Mesenchymal stem cell (in vitro differentiated cells and primary cell): ENCODE results near the gene VPREB3.

Experiments
- DNase-seq: peaks from one replicate; pipeline ENCODE4 v3.0.0-alpha.2; 2013
- H2AFZ ChIP-seq: one replicate; pipeline ENCODE4 v1.6.1; 2013; ENCODE audit warnings: low read depth, mild to moderate bottlenecking, control low read depth, inconsistent platforms, low read length, moderate library complexity
- H2AK5ac ChIP-seq: 2 replicates; pipeline ENCODE4 v1.6.1; 2013; ENCODE audit warnings: low read length, moderate library complexity, mild to moderate bottlenecking, inconsistent platforms; ENCODE audit not compliant: severe bottlenecking
- H2BK120ac ChIP-seq: one replicate; pipeline ENCODE4 v1.6.1; 2013; ENCODE audit warnings: low read depth, mild to moderate bottlenecking, inconsistent platforms, low read length, moderate library complexity
- H2BK12ac ChIP-seq, 2 experiments: one replicate each; pipeline ENCODE4 v1.6.1; 2013; ENCODE audit warnings: inconsistent platforms in 2 of 2, low read length in 2 of 2, mild to moderate bottlenecking in 2 of 2, moderate library complexity in 2 of 2, control low read depth in 1 of 2
- H2BK15ac ChIP-seq: one replicate; pipeline ENCODE4 v1.6.1; 2013; ENCODE audit warnings: mild to moderate bottlenecking, low read depth, inconsistent platforms; ENCODE audit not compliant: poor library complexity, severe bottlenecking
- H2BK5ac ChIP-seq: 2 replicates; pipeline ENCODE4 v1.6.1; 2013; ENCODE audit warnings: low read depth, mild to moderate bottlenecking, low read length, control low read depth, inconsistent platforms; ENCODE audit not compliant: poor library complexity, severe bottlenecking
- H3K14ac ChIP-seq, 2 experiments: one replicate each; pipeline ENCODE4 v1.6.1; 2013; ENCODE audit warnings: inconsistent platforms in 2 of 2, low read length in 2 of 2, control low read depth in 1 of 2, mild to moderate bottlenecking in 1 of 2, moderate library complexity in 1 of 2
- H3K18ac ChIP-seq, 2 experiments: one replicate each; pipeline ENCODE4 v1.6.1; 2013; ENCODE audit warnings: inconsistent platforms in 2 of 2, low read length in 2 of 2, control low read depth in 1 of 2, low read depth in 1 of 2, mild to moderate bottlenecking in 1 of 2
- H3K23ac ChIP-seq, 2 experiments: one replicate each; pipeline ENCODE4 v1.6.1; 2013; ENCODE audit warnings: inconsistent platforms in 2 of 2, low read length in 2 of 2, mild to moderate bottlenecking in 2 of 2, moderate library complexity in 2 of 2, control low read depth in 1 of 2
- H3K27ac ChIP-seq: 2 replicates; pipeline ENCODE4 v1.5.1; 2013; ENCODE audit warnings: mild to moderate bottlenecking, moderate library complexity, low read length, control low read depth, inconsistent platforms; ENCODE audit not compliant: poor library complexity, severe bottlenecking
- H3K27me3 ChIP-seq, 2 experiments: 2 replicates each; pipeline versions ENCODE4 v1.6.1 to v1.7.0; 2013; ENCODE audit warnings: low read length in 2 of 2, mild to moderate bottlenecking in 2 of 2, moderate library complexity in 2 of 2, control low read depth in 1 of 2, inconsistent platforms in 1 of 2; ENCODE audit not compliant: control insufficient read depth in 1 of 2, insufficient read depth in 1 of 2
- H3K36me3 ChIP-seq, 2 experiments: 2 replicates each; pipeline versions ENCODE4 v1.6.1 to v1.7.0; 2013; ENCODE audit warnings: low read length in 2 of 2, control low read depth in 1 of 2, inconsistent platforms in 1 of 2, low read depth in 1 of 2, mild to moderate bottlenecking in 1 of 2; ENCODE audit not compliant: insufficient read depth in 2 of 2, control insufficient read depth in 1 of 2
- H3K4ac ChIP-seq, 2 experiments: one replicate each; pipeline ENCODE4 v1.6.1; 2013; ENCODE audit warnings: inconsistent platforms in 2 of 2, low read length in 2 of 2, mild to moderate bottlenecking in 2 of 2, moderate library complexity in 2 of 2, control low read depth in 1 of 2, low read depth in 1 of 2
- H3K4me1 ChIP-seq: 2 replicates; pipeline ENCODE4 v1.6.1; 2013; ENCODE audit warnings: low read depth, low read length, control low read depth; ENCODE audit not compliant: control insufficient read depth, insufficient read depth
- H3K4me2 ChIP-seq: 2 replicates; pipeline ENCODE4 v1.6.1; 2013; ENCODE audit warnings: low read length, mild to moderate bottlenecking, inconsistent platforms; ENCODE audit not compliant: poor library complexity, severe bottlenecking
- H3K4me3 ChIP-seq, 2 experiments: 2 replicates each; pipeline versions ENCODE4 v1.5.1 to v1.7.0; 2013; ENCODE audit warnings: low read length in 2 of 2, mild to moderate bottlenecking in 2 of 2, control low read depth in 1 of 2, low read depth in 1 of 2; ENCODE audit not compliant: insufficient read depth in 1 of 2
- H3K79me1 ChIP-seq: replicated peaks from 2 replicates; pipeline ENCODE4 v1.6.1; 2013; ENCODE audit warnings: mild to moderate bottlenecking, control low read depth, low read length, inconsistent platforms; ENCODE audit not compliant: poor library complexity, severe bottlenecking
- H3K9ac ChIP-seq: 2 replicates; pipeline ENCODE4 v1.7.0; 2013; ENCODE audit warnings: mild to moderate bottlenecking, low read length, moderate library complexity
- H3K9me3 ChIP-seq: 2 replicates; pipeline ENCODE4 v1.7.0; 2013; ENCODE audit warnings: mild to moderate bottlenecking, low read length; ENCODE audit not compliant: control insufficient read depth
- H4K8ac ChIP-seq: one replicate; pipeline ENCODE4 v1.6.1; 2013; ENCODE audit warnings: inconsistent platforms, mild to moderate bottlenecking, low read length, moderate library complexity
- H4K91ac ChIP-seq: one replicate; pipeline ENCODE4 v1.6.1; 2013; ENCODE audit warnings: mild to moderate bottlenecking, low read length, inconsistent platforms
- WGBS: methylation state at CpG from one replicate; pipeline ENCODE4 v1.1.7; 2013; ENCODE audit warnings: mixed read lengths; 5-methylcytosine and 5-hydroxymethylcytosine counted together

VPREB3 gene

GRCh38 chr22:23763954-23764353 lies 9.7 kb upstream of the VPREB3 start:
- no peak overlapping the region for H3K18ac ChIP-seq
- H2AK5ac ChIP-seq, result no peak overlapping the region
- peak overlapping the region in 1 of 2 experiments; percentile 44 for H3K14ac ChIP-seq
- no peak overlapping the region for H3K4me3 ChIP-seq
- H3K9ac ChIP-seq, result no peak overlapping the region
- H3K27me3 ChIP-seq, result peaks cover 0 to 4% of the 10 kb centered on the region in 2 experiments
- no peaks in the 10 kb centered on the region for H3K9me3 ChIP-seq
- no peak overlapping the region for H2AFZ ChIP-seq
- H3K36me3 ChIP-seq, result peaks cover 0 to 16% of the 10 kb centered on the region in 2 experiments
- peak overlapping the region in 1 of 2 experiments; percentile 34 for H3K23ac ChIP-seq
- H4K8ac ChIP-seq, result no peak overlapping the region
- no peak overlapping the region for H3K4ac ChIP-seq
- no peak overlapping the region for H3K27ac ChIP-seq
- DNase-seq, result no peak
- no peak overlapping the region for H4K91ac ChIP-seq
- H2BK5ac ChIP-seq, result no peak overlapping the region
- no peak overlapping the region for H3K4me2 ChIP-seq
- 77% methylated on average over 6 of the region's 7 CpGs for WGBS
- H3K79me1 ChIP-seq, result peaks cover 3% of the 10 kb centered on the region
- no peak overlapping the region for H2BK120ac ChIP-seq
- peak overlapping the region in 1 of 2 experiments; percentile 3 for H2BK12ac ChIP-seq
- peaks cover 34% of the 10 kb centered on the region for H3K4me1 ChIP-seq
- no peak overlapping the region for H2BK15ac ChIP-seq

DNA sequence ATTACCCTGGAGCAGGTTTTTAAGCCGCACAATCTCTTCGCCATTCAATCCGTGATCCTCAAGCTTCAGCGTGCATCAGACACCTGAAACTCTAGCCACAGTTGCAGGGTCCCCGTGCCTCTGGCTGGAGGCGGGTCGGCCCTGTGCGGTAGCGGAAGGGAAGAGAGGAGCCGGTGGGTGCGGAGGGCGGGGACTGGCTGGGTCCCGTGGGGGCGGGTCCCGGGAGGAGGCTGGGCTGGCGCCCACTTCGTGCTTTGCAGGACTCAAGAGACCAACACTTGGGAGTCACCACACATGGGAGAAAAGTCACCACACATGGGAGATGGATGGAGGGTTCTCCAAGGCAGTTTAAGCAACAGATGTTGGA lies 9.3 kb upstream of the VPREB3 start:
- peak overlapping the region; percentile 79 for H4K8ac ChIP-seq
- H3K18ac ChIP-seq, result no peak overlapping the region
- peaks cover 0 to 16% of the 10 kb centered on the region in 2 experiments for H3K36me3 ChIP-seq
- H3K9me3 ChIP-seq, result no peaks in the 10 kb centered on the region
- H3K4me2 ChIP-seq, result no peak overlapping the region
- no peak overlapping the region for H2BK120ac ChIP-seq
- no peak overlapping the region for H2AK5ac ChIP-seq
- no peak overlapping the region for H2BK12ac ChIP-seq
- DNase-seq, result no peak
- peaks cover 33% of the 10 kb centered on the region for H3K4me1 ChIP-seq
- peaks cover 0 to 4% of the 10 kb centered on the region in 2 experiments for H3K27me3 ChIP-seq
- H3K9ac ChIP-seq, result no peak overlapping the region
- no peak overlapping the region for H2AFZ ChIP-seq
- H3K23ac ChIP-seq, result no peak overlapping the region
- 36% methylated on average over 17 of the region's 17 CpGs for WGBS
- peaks cover 3% of the 10 kb centered on the region for H3K79me1 ChIP-seq
- H3K4me3 ChIP-seq, result no peak overlapping the region
- no peak overlapping the region for H3K14ac ChIP-seq
- no peak overlapping the region for H2BK15ac ChIP-seq
- no peak overlapping the region for H2BK5ac ChIP-seq
- no peak overlapping the region for H4K91ac ChIP-seq
- H3K4ac ChIP-seq, result no peak overlapping the region
- no peak overlapping the region for H3K27ac ChIP-seq

DNA sequence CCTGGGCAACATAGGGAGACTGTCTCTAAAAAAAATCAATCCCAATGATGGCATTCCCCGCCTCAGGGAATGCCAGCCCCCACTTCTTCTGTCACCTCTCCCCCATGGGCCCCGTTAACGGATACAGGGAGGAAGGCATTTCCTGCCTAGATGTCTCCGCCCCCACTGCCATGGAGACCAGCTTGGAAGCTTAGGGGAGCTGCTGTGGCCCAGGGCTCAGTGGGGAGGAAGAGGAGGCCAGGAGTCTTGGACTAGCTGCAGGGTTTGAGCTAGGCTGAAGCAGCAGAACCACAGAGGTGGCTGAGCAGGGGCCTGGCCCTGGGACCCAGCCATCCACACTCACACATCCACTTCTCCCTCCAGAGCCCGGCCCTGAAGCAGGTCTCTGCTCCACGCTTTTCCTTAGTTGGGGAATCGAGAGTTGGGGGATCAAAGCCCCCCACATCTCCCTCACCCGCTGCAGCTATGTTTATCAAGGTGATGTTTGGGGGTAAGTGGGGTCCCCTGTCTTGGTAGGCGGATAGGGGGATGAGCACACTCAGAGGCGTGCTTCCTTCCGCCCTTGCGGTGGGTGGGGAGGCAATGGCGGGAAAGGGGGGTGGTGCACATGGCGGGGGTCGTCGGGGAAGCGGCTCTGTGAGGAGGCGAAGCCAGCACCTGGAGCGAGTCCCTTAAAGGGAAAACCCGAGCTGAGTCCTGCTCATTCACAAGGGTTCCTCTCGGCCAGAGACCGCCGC lies 8.8 kb upstream of the VPREB3 start, which contains the start of gene C22orf15:
Gene C22orf15 (plus strand): TSS at position 149 of the 737 bp plus-strand sequence. CDS start 317 bp downstream, at position 466.
- H2BK120ac ChIP-seq, result peak within 1 kb of the TSS; percentile 61
- H3K18ac ChIP-seq, result peak within 1 kb of the TSS; percentile 69 to 72
- no peaks in the 10 kb centered on the region for H3K9me3 ChIP-seq
- peak within 1 kb of the TSS; percentile 40 to 51 for H3K4ac ChIP-seq
- H3K4me1 ChIP-seq, result peaks cover 29% of the 10 kb centered on the region
- H2BK12ac ChIP-seq, result peak within 1 kb of the TSS in 1 of 2 experiments; percentile 35
- peaks cover 0 to 16% of the 10 kb centered on the region in 2 experiments for H3K36me3 ChIP-seq
- H2AK5ac ChIP-seq, result peak within 1 kb of the TSS; percentile 37
- 65% methylated on average over 16 of the region's 23 CpGs for WGBS
- peak within 1 kb of the TSS; percentile 76 for H4K91ac ChIP-seq
- H2BK5ac ChIP-seq, result no peak within 1 kb of the TSS
- peaks cover 2% of the 10 kb centered on the region for H3K79me1 ChIP-seq
- peak within 1 kb of the TSS; percentile 29 for H2BK15ac ChIP-seq
- H2AFZ ChIP-seq, result peak within 1 kb of the TSS; percentile 60
- H3K4me2 ChIP-seq, result no peak within 1 kb of the TSS
- peak; percentile 58 for DNase-seq
- H3K4me3 ChIP-seq, result no peak within 1 kb of the TSS
- H3K14ac ChIP-seq, result no peak within 1 kb of the TSS
- H3K27ac ChIP-seq, result no peak within 1 kb of the TSS
- H4K8ac ChIP-seq, result peak within 1 kb of the TSS; percentile 81
- H3K9ac ChIP-seq, result no peak within 1 kb of the TSS
- no peak within 1 kb of the TSS for H3K23ac ChIP-seq
- peaks cover 0 to 4% of the 10 kb centered on the region in 2 experiments for H3K27me3 ChIP-seq

- Histone ChIP-seq H3K23ac (no peak overlapping the region), H3K27me3 (peaks cover 0 to 8% of the 10 kb centered on the region in 2 experiments), H3K27ac (no peak overlapping the region), H2BK5ac (no peak overlapping the region), H3K9me3 (no peaks in the 10 kb centered on the region), H3K9ac (no peak overlapping the region), H3K18ac (no peak overlapping the region), H3K4me3 (no peak overlapping the region), H4K91ac (no peak overlapping the region), H3K14ac (no peak overlapping the region), H2AFZ (no peak overlapping the region), H3K4ac (no peak overlapping the region), H3K79me1 (no peaks in the 10 kb centered on the region), H4K8ac (no peak overlapping the region), H2BK120ac (no peak overlapping the region), H3K4me2 (no peak overlapping the region), H2BK15ac (no peak overlapping the region), H3K36me3 (peaks cover 0 to 8% of the 10 kb centered on the region in 2 experiments), H2AK5ac (no peak overlapping the region), H3K4me1 (peaks cover 9% of the 10 kb centered on the region), H2BK12ac (no peak overlapping the region)
- DNase-seq, result no peak
- WGBS, result 90% methylated on average over 6 of the region's 6 CpGs
These were observed 5.8 kb upstream of the VPREB3 start for GRCh38 chr22:23760056-23760455.
